Measurements from ENCODE around the gene ATF7IP2. TPM values are rescaled to one million over a fixed set of nuclear protein-coding genes. Genes with fewer than 3 reads are reported as not detected.
"Not testable (repeated sequence)": the region's sequence is repeated elsewhere in the genome, so short reads cannot be mapped to it uniquely, and the experiment has no call there.

ATF7IP2 gene
- polyA plus RNA-seq, 1 experiment, result 6.3 TPM

DNA sequence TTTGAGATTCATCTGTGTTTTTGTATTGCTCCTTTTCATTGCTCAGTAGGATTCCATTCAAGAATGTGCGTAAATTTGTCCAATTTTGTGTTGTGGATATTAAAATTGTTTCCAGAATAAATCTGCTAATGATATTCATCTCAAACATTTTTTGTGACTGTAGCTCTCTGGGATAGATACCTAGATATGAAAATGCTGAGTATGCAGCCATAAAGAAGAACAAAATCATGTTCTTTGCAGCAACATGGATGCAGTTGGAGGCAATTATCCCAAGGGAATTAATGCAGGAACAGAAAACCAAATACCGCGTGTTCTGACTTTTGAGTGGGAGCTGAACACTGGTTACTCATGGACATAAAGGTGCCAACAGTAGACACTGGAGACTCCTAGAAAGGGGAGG, 40.2 kb upstream of the ATF7IP2 start:
- TF ChIP-seq, protein P1, sequence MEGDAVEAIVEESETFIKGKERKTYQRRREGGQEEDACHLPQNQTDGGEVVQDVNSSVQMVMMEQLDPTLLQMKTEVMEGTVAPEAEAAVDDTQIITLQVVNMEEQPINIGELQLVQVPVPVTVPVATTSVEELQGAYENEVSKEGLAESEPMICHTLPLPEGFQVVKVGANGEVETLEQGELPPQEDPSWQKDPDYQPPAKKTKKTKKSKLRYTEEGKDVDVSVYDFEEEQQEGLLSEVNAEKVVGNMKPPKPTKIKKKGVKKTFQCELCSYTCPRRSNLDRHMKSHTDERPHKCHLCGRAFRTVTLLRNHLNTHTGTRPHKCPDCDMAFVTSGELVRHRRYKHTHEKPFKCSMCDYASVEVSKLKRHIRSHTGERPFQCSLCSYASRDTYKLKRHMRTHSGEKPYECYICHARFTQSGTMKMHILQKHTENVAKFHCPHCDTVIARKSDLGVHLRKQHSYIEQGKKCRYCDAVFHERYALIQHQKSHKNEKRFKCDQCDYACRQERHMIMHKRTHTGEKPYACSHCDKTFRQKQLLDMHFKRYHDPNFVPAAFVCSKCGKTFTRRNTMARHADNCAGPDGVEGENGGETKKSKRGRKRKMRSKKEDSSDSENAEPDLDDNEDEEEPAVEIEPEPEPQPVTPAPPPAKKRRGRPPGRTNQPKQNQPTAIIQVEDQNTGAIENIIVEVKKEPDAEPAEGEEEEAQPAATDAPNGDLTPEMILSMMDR (IDR thresholded peaks at IDR 0.05; ENCODE audit: low read depth, low read length), result no peak
- H3K4me3 ChIP-seq (ENCODE audit: low read depth, low read length), result no peak overlapping the region
- no peak for DNase-seq (ENCODE audit: low read depth, low spot score)
- no peak overlapping the region for H3K27ac ChIP-seq (ENCODE audit: low read depth, low read length)
- peaks cover 17% of the 10 kb centered on the region for H3K9me3 ChIP-seq (ENCODE audit: control insufficient read depth, insufficient read depth, low read length)
- H3K27me3 ChIP-seq (ENCODE audit: control insufficient read depth, insufficient read depth, low read length), result no peaks in the 10 kb centered on the region
- ChIA-PET POLR2A (no interaction called here), CTCF (no interaction called here)

DNA sequence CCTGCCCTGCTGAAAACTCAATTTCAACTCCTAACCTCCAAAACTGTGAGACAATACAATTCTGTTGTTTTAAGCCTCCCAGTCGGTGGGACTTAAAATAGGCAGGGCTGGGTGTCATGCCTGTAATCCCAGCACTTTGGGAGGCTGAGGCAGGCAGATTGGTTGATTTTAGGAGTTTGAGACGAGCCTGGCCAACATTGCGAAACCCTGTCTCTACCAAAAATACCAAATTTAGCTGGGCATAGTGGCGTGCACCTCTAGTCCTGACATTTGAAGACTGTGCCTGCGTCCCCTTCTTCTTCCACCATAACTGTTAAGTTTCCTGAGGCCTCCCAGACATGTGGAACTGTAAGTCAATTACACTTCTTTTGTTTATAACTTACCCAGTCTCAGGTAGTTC, 36.0 kb upstream of the ATF7IP2 start:
- ChIA-PET POLR2A (no interaction called here), CTCF (no interaction called here)
- H3K27me3 ChIP-seq (ENCODE audit: control insufficient read depth, insufficient read depth, low read length), result no peaks in the 10 kb centered on the region
- H3K4me3 ChIP-seq (ENCODE audit: low read depth, low read length), result no peak overlapping the region
- peaks cover 14% of the 10 kb centered on the region for H3K9me3 ChIP-seq (ENCODE audit: control insufficient read depth, insufficient read depth, low read length)
- no peak overlapping the region for H3K27ac ChIP-seq (ENCODE audit: low read depth, low read length)
- TF ChIP-seq, protein P1 (IDR thresholded peaks at IDR 0.05; ENCODE audit: low read depth, low read length), result no peak
- DNase-seq (ENCODE audit: low read depth, low spot score), result no peak

DNA sequence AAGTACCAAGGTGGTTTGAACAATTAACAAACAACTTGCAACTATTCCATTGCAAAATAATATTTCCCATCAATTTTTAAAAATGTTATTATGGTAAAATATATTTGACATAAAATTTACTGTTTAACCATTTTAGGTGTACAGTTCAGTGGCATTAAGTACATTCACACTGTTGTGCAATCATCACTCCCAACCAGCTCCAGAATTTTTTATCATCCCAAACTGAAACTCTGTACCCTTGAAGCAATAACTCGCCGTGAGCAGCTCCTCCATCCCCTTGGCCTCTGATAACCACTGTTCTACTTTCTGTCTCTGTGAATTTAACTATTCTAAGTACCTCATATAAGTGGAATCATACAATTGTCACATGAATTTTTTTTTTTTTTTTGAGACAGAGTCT, 33.6 kb upstream of the ATF7IP2 start:
- H3K27me3 ChIP-seq (ENCODE audit: control insufficient read depth, insufficient read depth, low read length), result no peaks in the 10 kb centered on the region
- H3K4me3 ChIP-seq (ENCODE audit: low read depth, low read length), result no peak overlapping the region
- ChIA-PET POLR2A (no interaction called here), CTCF (no interaction called here)
- TF ChIP-seq, protein P1 (IDR thresholded peaks at IDR 0.05; ENCODE audit: low read depth, low read length), result no peak
- DNase-seq (ENCODE audit: low read depth, low spot score), result no peak
- peaks cover 31% of the 10 kb centered on the region for H3K9me3 ChIP-seq (ENCODE audit: control insufficient read depth, insufficient read depth, low read length)
- no peak overlapping the region for H3K27ac ChIP-seq (ENCODE audit: low read depth, low read length)

DNA sequence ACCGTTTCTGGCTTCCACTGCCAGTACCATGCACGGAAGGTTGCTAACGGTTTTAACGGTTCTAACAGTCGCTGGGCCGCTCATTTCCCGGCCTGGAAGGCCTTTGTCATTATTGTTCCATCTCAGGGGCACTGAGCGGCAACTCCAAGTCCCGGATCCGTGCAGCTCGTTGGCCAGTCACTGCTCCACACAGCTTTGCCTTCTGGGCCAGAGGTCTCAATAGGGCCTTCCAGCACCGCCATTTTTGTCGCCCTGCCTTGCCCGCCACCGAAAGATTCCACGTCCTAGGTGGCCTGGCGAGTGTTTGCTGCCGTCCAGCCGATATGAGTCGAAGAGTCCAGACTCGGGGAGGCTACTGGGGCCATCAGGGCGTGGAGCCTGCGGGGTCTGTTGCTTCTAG, 30.3 kb upstream of the ATF7IP2 start:
- POLR2A ChIA-PET, result no interaction called here
- CTCF ChIA-PET, result no interaction called here
- H3K27ac ChIP-seq (ENCODE audit: low read depth, low read length), result no peak overlapping the region
- TF ChIP-seq, protein P1 (IDR thresholded peaks at IDR 0.05; ENCODE audit: low read depth, low read length), result no peak
- H3K9me3 ChIP-seq (ENCODE audit: control insufficient read depth, insufficient read depth, low read length), result peaks cover 32% of the 10 kb centered on the region
- DNase-seq (ENCODE audit: low read depth, low spot score), result no peak
- H3K27me3 ChIP-seq (ENCODE audit: control insufficient read depth, insufficient read depth, low read length), result no peaks in the 10 kb centered on the region
- H3K4me3 ChIP-seq (ENCODE audit: low read depth, low read length), result no peak overlapping the region

DNA sequence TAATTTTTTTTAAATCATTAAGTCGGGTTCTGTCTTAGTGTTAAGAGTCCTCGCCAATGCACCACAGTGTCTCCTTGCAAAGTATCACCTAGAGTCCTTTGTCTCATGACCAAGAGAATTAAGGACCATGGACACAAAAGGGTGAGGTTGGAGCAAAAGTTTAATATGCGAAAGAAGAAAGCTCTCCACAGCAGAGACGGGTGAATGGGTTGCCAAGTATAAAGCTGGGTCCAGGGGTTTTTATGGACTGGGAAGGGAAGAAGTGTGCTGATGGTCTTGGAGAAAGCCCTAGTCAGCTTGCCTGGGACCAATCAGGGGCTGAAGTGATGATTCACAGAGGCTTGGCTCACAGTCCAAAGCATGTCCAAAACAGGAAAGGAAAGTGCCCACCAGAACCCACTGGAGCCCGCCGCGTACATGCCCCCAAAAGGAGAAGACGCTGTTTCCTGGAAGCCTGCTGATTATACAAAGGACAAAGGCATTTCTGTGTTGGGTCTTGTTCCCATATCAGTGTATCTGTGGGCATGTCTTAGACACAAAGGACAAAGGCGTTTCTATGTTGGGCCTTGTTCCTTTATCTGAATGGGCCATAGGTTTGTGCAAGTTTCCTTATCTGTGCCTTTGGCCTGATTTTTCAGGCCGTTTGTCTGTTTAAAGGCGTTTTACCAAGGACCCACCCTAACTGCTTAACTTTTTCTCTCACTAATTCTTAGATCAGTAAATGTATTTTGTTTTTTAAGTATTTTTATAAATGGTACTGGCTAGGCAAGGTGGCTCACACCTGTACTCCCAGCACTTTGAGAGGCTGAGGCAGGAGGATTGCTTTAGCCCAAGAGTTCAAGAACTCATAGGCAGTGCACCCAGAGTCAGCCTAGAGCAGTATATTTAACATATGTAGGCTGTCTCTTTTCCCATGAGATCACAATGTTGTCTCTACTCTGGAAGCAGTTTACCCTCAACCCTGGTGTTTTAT, 28.7 kb upstream of the ATF7IP2 start:
- no peak overlapping the region for H3K27ac ChIP-seq (ENCODE audit: low read depth, low read length)
- no peak for DNase-seq (ENCODE audit: low read depth, low spot score)
- CTCF ChIA-PET, result no interaction called here
- H3K9me3 ChIP-seq (ENCODE audit: control insufficient read depth, insufficient read depth, low read length), result peaks cover 29% of the 10 kb centered on the region
- no peaks in the 10 kb centered on the region for H3K27me3 ChIP-seq (ENCODE audit: control insufficient read depth, insufficient read depth, low read length)
- TF ChIP-seq, protein P1 (IDR thresholded peaks at IDR 0.05; ENCODE audit: low read depth, low read length), result no peak
- H3K4me3 ChIP-seq (ENCODE audit: low read depth, low read length), result no peak overlapping the region
- POLR2A ChIA-PET, result no interaction called here

DNA sequence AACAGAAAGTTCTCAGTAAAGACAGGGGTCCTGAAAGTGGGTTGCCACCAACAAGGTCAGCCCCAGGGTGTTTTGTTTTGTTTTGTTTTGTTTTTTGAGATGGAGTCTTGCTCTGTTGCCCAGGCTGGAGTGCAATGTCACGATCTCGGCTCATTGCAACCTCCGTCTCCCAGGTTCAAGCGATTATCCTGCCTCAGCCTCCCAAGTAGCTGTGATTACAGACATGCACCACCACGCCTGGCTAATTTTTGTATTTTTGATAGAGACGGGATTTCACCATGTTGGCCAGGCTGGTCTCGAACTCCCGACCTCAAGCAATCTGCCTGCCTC, 24.1 kb upstream of the ATF7IP2 start:
- DNase-seq (ENCODE audit: low read depth, low spot score); H3K4me3 ChIP-seq (ENCODE audit: low read depth, low read length); CTCF ChIA-PET; H3K27me3 ChIP-seq (ENCODE audit: control insufficient read depth, insufficient read depth, low read length); H3K9me3 ChIP-seq (ENCODE audit: control insufficient read depth, insufficient read depth, low read length); POLR2A ChIA-PET; H3K27ac ChIP-seq (ENCODE audit: low read depth, low read length): not testable (repeated sequence)
